H1 (cell line): ENCODE data around the gene PPP2R2B. TPM values are rescaled to one million over a fixed set of nuclear protein-coding genes. Genes with fewer than 3 reads are reported as not detected.

Source experiments
- CTCF ChIA-PET: fragments of 300-600 bp; sonication (Branson Sonifier 250); formaldehyde crosslinking; loops from one replicate; lab custom pipeline; 2021; ENCODE audit not compliant: partially characterized antibody; lab: Charles Lee
- POLR2A ChIA-PET: fragments of 300-600 bp; sonication (Branson Sonifier 250); formaldehyde crosslinking; loops from one replicate; lab custom pipeline; 2021; ENCODE audit warnings: inconsistent platforms; ENCODE audit not compliant: partially characterized antibody; lab: Charles Lee
- DNase-seq, 2 experiments: peaks; one replicate each; pipeline versions ENCODE4 v3.0.0 to v3.0.0-alpha.2; 2010 to 2022; ENCODE audit warnings: low spot score in 2 of 2, low read depth in 1 of 2, mixed read lengths in 1 of 2
- FAIRE-seq: peaks from 2 replicates; lab custom pipeline; 2011; peaks lifted over from hg19 to GRCh38; lab: Jason Lieb, UNC
- H2AFZ ChIP-seq: 2 replicates; pipeline ENCODE4 v1.8.1; 2012; ENCODE audit warnings: low read length, inconsistent platforms
- H2AK5ac ChIP-seq: 2 replicates; pipeline ENCODE4 v1.6.1; 2013; ENCODE audit warnings: low read depth, low read length
- H2BK120ac ChIP-seq: replicated peaks from 2 replicates; pipeline ENCODE3; 2013; ENCODE audit warnings: low read depth, low read length, inconsistent platforms
- H2BK12ac ChIP-seq: 2 replicates; pipeline ENCODE4 v1.6.1; 2013; ENCODE audit warnings: low read depth, low read length
- H2BK15ac ChIP-seq: 2 replicates; pipeline ENCODE4 v1.6.1; 2013; ENCODE audit warnings: low read length
- H2BK20ac ChIP-seq: 2 replicates; pipeline ENCODE4 v1.6.1; 2013; ENCODE audit warnings: low read length
- H2BK5ac ChIP-seq: 2 replicates; pipeline ENCODE4 v1.6.1; 2013; ENCODE audit warnings: low read depth, low read length
- H3K14ac ChIP-seq: 2 replicates; pipeline ENCODE4 v1.6.1; 2013; ENCODE audit warnings: inconsistent platforms; ENCODE audit not compliant: insufficient read length
- H3K18ac ChIP-seq: 2 replicates; pipeline ENCODE4 v1.6.1; 2013; ENCODE audit warnings: low read length; ENCODE audit errors: extremely low read depth
- H3K23ac ChIP-seq: 2 replicates; pipeline ENCODE4 v1.6.1; 2013; ENCODE audit warnings: inconsistent platforms; ENCODE audit not compliant: insufficient read length
- H3K23me2 ChIP-seq: 2 replicates; pipeline ENCODE4 v1.6.1; 2013; ENCODE audit warnings: low read depth, low read length
- H3K27ac ChIP-seq: 2 replicates; pipeline ENCODE4 v1.6.1; 2011; ENCODE audit warnings: low read depth, low read length, inconsistent platforms
- H3K27me3 ChIP-seq, 4 experiments: replicated peaks in 1 of 4; 1 replicate in 1 of 4; 2 replicates in 3 of 4; pipeline versions ENCODE4 v1.6.1 to v1.8.1; 2011 to 2013; ENCODE audit warnings: low read length in 3 of 4, mild to moderate bottlenecking in 3 of 4, inconsistent platforms in 2 of 4, mixed read lengths in 2 of 4, moderate library complexity in 1 of 4; ENCODE audit not compliant: control insufficient read depth in 3 of 4, insufficient read depth in 3 of 4; ENCODE audit errors: extremely low read depth in 1 of 4
- H3K36me3 ChIP-seq, 4 experiments: 2 replicates each; pipeline versions ENCODE4 v1.6.1 to v1.8.1; 2011 to 2013; ENCODE audit warnings: mild to moderate bottlenecking in 4 of 4, low read length in 3 of 4, moderate library complexity in 2 of 4, control low read depth in 1 of 4, inconsistent platforms in 1 of 4; ENCODE audit not compliant: insufficient read depth in 4 of 4, control insufficient read depth in 2 of 4
- H3K4ac ChIP-seq: replicated peaks from 2 replicates; pipeline ENCODE3; 2013; ENCODE audit warnings: low read length, low read depth, mixed read lengths, inconsistent platforms; ENCODE audit not compliant: insufficient read length
- H3K4me1 ChIP-seq, 4 experiments: replicated peaks in 1 of 4; 1 replicate in 1 of 4; 2 replicates in 3 of 4; pipeline versions ENCODE4 v1.6.1 to v1.8.1; 2011 to 2013; ENCODE audit warnings: low read length in 3 of 4, inconsistent platforms in 2 of 4, mixed read lengths in 1 of 4; ENCODE audit not compliant: insufficient read depth in 4 of 4, control insufficient read depth in 3 of 4
- H3K4me2 ChIP-seq, 2 experiments: 2 replicates each; pipeline versions ENCODE4 v1.6.1 to v1.8.1; 2011 to 2013; ENCODE audit warnings: low read depth in 2 of 2, low read length in 2 of 2, control low read depth in 1 of 2, inconsistent platforms in 1 of 2, mild to moderate bottlenecking in 1 of 2; ENCODE audit not compliant: insufficient read depth in 1 of 2
- H3K4me3 ChIP-seq, 4 experiments: fragments of 200-600, 300-600 bp in 1 of 4; sonication (generic), shearing (Covaris generic), sonication (Bioruptor Twin) in 1 of 4; 2 replicates each; pipeline versions ENCODE4 v1.5.1 to v1.8.1; 2011 to 2016; ENCODE audit warnings: low read length in 4 of 4, low read depth in 3 of 4, control low read depth in 2 of 4, inconsistent platforms in 2 of 4, mild to moderate bottlenecking in 2 of 4, mixed read lengths in 1 of 4, moderate library complexity in 1 of 4; ENCODE audit not compliant: insufficient read depth in 2 of 4; ENCODE audit errors: extremely low read depth in 1 of 4
- H3K56ac ChIP-seq: replicated peaks from 2 replicates; pipeline ENCODE3; 2013; ENCODE audit warnings: low read depth, mild to moderate bottlenecking, mixed read lengths, low read length, inconsistent platforms; ENCODE audit not compliant: insufficient read length
- H3K79me1 ChIP-seq: 2 replicates; pipeline ENCODE4 v1.6.1; 2013; ENCODE audit warnings: low read depth, low read length, control low read depth
- H3K79me2 ChIP-seq, 2 experiments: 2 replicates each; pipeline versions ENCODE4 v1.6.1 to v1.8.1; 2012 to 2013; ENCODE audit warnings: low read length in 2 of 2, mild to moderate bottlenecking in 2 of 2, inconsistent platforms in 1 of 2; ENCODE audit not compliant: insufficient read depth in 2 of 2, control insufficient read depth in 1 of 2
- H3K9ac ChIP-seq, 4 experiments: replicated peaks in 1 of 4; 1 replicate in 1 of 4; 2 replicates in 3 of 4; pipeline versions ENCODE4 v1.6.1 to v1.8.1; 2011 to 2013; ENCODE audit warnings: low read depth in 3 of 4, low read length in 3 of 4, control low read depth in 2 of 4, mild to moderate bottlenecking in 2 of 4, moderate library complexity in 2 of 4, inconsistent platforms in 1 of 4; ENCODE audit errors: extremely low read depth in 1 of 4
- H3K9me3 ChIP-seq, 2 experiments: 2 replicates each; pipeline versions ENCODE4 v1.6.1 to v1.8.1; 2012 to 2013; ENCODE audit warnings: mild to moderate bottlenecking in 2 of 2, moderate library complexity in 2 of 2, control low read depth in 1 of 2, inconsistent platforms in 1 of 2, low read depth in 1 of 2, low read length in 1 of 2, mixed read lengths in 1 of 2; ENCODE audit not compliant: insufficient read depth in 2 of 2
- H4K20me1 ChIP-seq, 2 experiments: replicated peaks in 1 of 2; 2 replicates each; pipeline versions ENCODE3 to v1.8.1; 2011 to 2013; ENCODE audit warnings: inconsistent platforms in 2 of 2, low read length in 2 of 2, mild to moderate bottlenecking in 1 of 2; ENCODE audit not compliant: insufficient read depth in 2 of 2, control insufficient read depth in 1 of 2
- H4K5ac ChIP-seq: 2 replicates; pipeline ENCODE4 v1.6.1; 2013; ENCODE audit warnings: low read length, low read depth, mixed read lengths, inconsistent platforms; ENCODE audit not compliant: insufficient read length
- H4K8ac ChIP-seq: 2 replicates; pipeline ENCODE4 v1.8.0; 2013; ENCODE audit warnings: mild to moderate bottlenecking, moderate library complexity, low read length, inconsistent platforms; ENCODE audit not compliant: insufficient read depth; ENCODE audit errors: extremely low read depth
- H4K91ac ChIP-seq: replicated peaks from 2 replicates; pipeline ENCODE3; 2013; ENCODE audit warnings: low read length, mixed read lengths, inconsistent platforms; ENCODE audit not compliant: insufficient read length
- BRCA1 ChIP-seq: IDR thresholded peaks from 2 replicates; pipeline ENCODE4 v1.6.1; 2012; ENCODE audit warnings: low read depth, low read length, improper control_type of control experiment
- CREB1 ChIP-seq: IDR thresholded peaks from 2 replicates; pipeline ENCODE4 v1.6.1; 2012; ENCODE audit warnings: inconsistent platforms
- CTCF ChIP-seq, 3 experiments: IDR thresholded peaks; 1 replicate in 2 of 3; 2 replicates in 1 of 3; pipeline versions ENCODE4 v1.5.1 to v1.6.1; 2011; ENCODE audit warnings: low read length in 3 of 3, mild to moderate bottlenecking in 3 of 3, inconsistent platforms in 2 of 3, low read depth in 1 of 3, moderate library complexity in 1 of 3; ENCODE audit not compliant: insufficient read depth in 1 of 3; ENCODE audit errors: control extremely low read depth in 1 of 3
- EGR1 ChIP-seq: IDR thresholded peaks from 2 replicates; pipeline ENCODE4 v1.6.1; 2011; ENCODE audit warnings: low read depth, low read length, borderline replicate concordance
- KDM4A ChIP-seq: IDR thresholded peaks from one replicate; pipeline ENCODE4 v1.7.1; 2012; ENCODE audit warnings: low read depth, mild to moderate bottlenecking, moderate library complexity, low read length, inconsistent platforms; ENCODE audit not compliant: severe bottlenecking
- KDM5A ChIP-seq: fragments of 200-600 bp; IDR thresholded peaks from 2 replicates; pipeline ENCODE4 v1.7.1; 2012; ENCODE audit warnings: mild to moderate bottlenecking, low read length, inconsistent platforms, mixed read lengths
- MAFK ChIP-seq: IDR thresholded peaks from 2 replicates; pipeline ENCODE4 v1.6.1; 2012; ENCODE audit warnings: low read depth, mild to moderate bottlenecking, improper control_type of control experiment, low read length
- NANOG ChIP-seq: IDR thresholded peaks from 2 replicates; pipeline ENCODE4 v1.6.1; 2011; ENCODE audit warnings: low read length, low read depth, mild to moderate bottlenecking, inconsistent platforms; ENCODE audit not compliant: insufficient read depth, poor library complexity, severe bottlenecking
- RAD21 ChIP-seq, 2 experiments: IDR thresholded peaks in 1 of 2; conservative IDR thresholded peaks in 1 of 2; 2 replicates each; pipeline ENCODE4 v1.6.1; 2011; ENCODE audit warnings: low read depth in 2 of 2, low read length in 2 of 2, improper control_type of control experiment in 1 of 2, inconsistent platforms in 1 of 2, mild to moderate bottlenecking in 1 of 2, moderate library complexity in 1 of 2
- TAF1 ChIP-seq: IDR thresholded peaks from 2 replicates; pipeline ENCODE4 v1.6.1; 2011; ENCODE audit warnings: mild to moderate bottlenecking, low read depth, low read length
- TCF12 ChIP-seq: IDR thresholded peaks from 2 replicates; pipeline ENCODE4 v1.6.1; 2011; ENCODE audit warnings: low read depth, mild to moderate bottlenecking, low read length
- WGBS, 2 experiments: shearing (Covaris generic) in 1 of 2; methylation state at CpG; one replicate each; pipeline versions ENCODE4 v1.1.6 to v1.1.7; 2013 to 2015; ENCODE audit warnings: low lambda C conversion rate in 2 of 2, mixed read lengths in 2 of 2, inconsistent platforms in 1 of 2, low coverage in 1 of 2, missing lambda C conversion rate in 1 of 2; ENCODE audit not compliant: insufficient replicate concordance in 2 of 2, insufficient coverage in 1 of 2, insufficient read length in 1 of 2; ENCODE audit errors: extremely low coverage in 1 of 2, missing lambda C conversion rate in 1 of 2; 5-methylcytosine and 5-hydroxymethylcytosine counted together
- polyA plus RNA-seq, 7 experiments: library from polyadenylated mRNA; depleted of rRNA in 3 of 7; stranded (reverse) in 5 of 7; unstranded in 2 of 7; fragments of >200 nt in 5 of 7; fragments of 200-250 nt in 2 of 7; gene quantifications; 1 replicate in 5 of 7; 2 replicates in 1 of 7; 4 replicates in 1 of 7; pipeline versions ENCODE4 v1.2.1 to v1.2.3, GENCODE V29; 2011 to 2013; ENCODE audit warnings: missing spikeins in 2 of 7, mixed read lengths in 2 of 7
- total RNA-seq: library from RNA; stranded (reverse); fragmentation: NEBNext Ultra II Directional; extraction: Animal tissue kit (Norgen Biotek cat#: 25700); gene quantifications from 2 replicates; pipeline ENCODE4 v1.2.1, GENCODE V29; 2021

PPP2R2B gene
- total and polyA plus RNA-seq, 2 of the 8 experiments (the other 6 are each of a cell fraction or from before 2014, with no cell fraction given) = 21.1 to 37.1 TPM

DNA sequence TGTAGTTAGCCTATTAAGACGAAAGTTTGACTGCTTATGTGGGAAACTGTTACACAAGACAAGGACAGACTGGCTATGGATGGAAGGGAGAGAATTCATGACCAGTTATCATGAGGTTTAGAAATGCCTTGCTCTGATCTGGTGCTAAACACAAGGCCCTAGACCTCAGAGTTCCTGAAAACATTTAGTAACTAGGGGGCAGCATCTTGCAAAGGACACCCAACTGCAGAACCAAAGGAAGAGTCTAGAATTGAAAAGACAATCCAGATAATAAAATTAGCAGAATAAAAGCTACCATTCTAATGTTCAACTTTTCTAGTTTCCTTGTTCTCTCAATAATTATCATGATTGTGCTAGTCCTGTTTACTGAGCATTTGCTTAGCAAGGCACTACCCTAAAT lies 232.1 kb downstream of the PPP2R2B start:
- Histone ChIP-seq H3K27ac (no peak overlapping the region), H3K23ac (no peak overlapping the region), H3K14ac (no peak overlapping the region), H4K8ac (no peak overlapping the region), H2BK120ac (no peak overlapping the region), H3K18ac (no peak overlapping the region), H4K91ac (no peak overlapping the region), H4K20me1 (no peaks in the 10 kb centered on the region), H2AK5ac (no peak overlapping the region), H3K4ac (no peak overlapping the region), H3K56ac (no peak overlapping the region), H3K9me3 (no peaks in the 10 kb centered on the region), H3K4me1 (no peaks in the 10 kb centered on the region), H3K79me1 (no peaks in the 10 kb centered on the region), H2AFZ (no peak overlapping the region), H4K5ac (no peak overlapping the region), H2BK5ac (no peak overlapping the region), H3K23me2 (no peaks in the 10 kb centered on the region), H3K36me3 (no peaks in the 10 kb centered on the region; a peak in 2 of 8 replicates), H3K79me2 (no peaks in the 10 kb centered on the region), H3K9ac (no peak overlapping the region), H2BK15ac (no peak overlapping the region), H2BK20ac (no peak overlapping the region), H3K4me2 (no peak overlapping the region), H3K27me3 (no peaks in the 10 kb centered on the region), H2BK12ac (no peak overlapping the region), H3K4me3 (no peak overlapping the region)
- ChIA-PET CTCF (interaction anchor here (1.2 to 2.6 kb wide), 2 partner anchors 19 to 28 kb away, joined by 3 to 9 read pairs; no protein-coding TSS in a partner anchor), POLR2A (no interaction called here)
- WGBS, 2 experiments = 71% methylated on average over 1 of the region's 1 CpG; no CpG with 5 or more reads in 1 of the 2 experiments
- FAIRE-seq = no peak
- DNase-seq = no peak
- TF ChIP-seq MAFK (no peak), TCF12 (no peak), CTCF (IDR thresholded peaks at IDR 0.05; ENCODE audit: control extremely low read depth in 1 of 3, insufficient read depth in 1 of 3, low read depth in 1 of 3, low read length in 3 of 3) (peak in 2 of 3 experiments; percentile 20 to 26; a peak in 2 of 4 replicates), EGR1 (no peak), NANOG (no peak), RAD21 (IDR thresholded peaks at IDR 0.05 in 1 of 2, conservative IDR thresholded peaks at IDR 0.05 in 1 of 2; ENCODE audit: low read depth in 2 of 2, low read length in 2 of 2) (peak; percentile 34 to 49), TAF1 (no peak), KDM4A (no peak), KDM5A (no peak), BRCA1 (no peak), CREB1 (no peak)
